GM12878 (cell line): Measurements from ENCODE around the gene RPRML. TPM values are rescaled to one million over a fixed set of nuclear protein-coding genes. Genes with fewer than 3 reads are reported as not detected.

Source experiments
- ATAC-seq: fragments of 200-7000 bp; cut with Tn5 transposase; 3 replicates; pipeline ENCODE4 v1.9.1; 2020; ENCODE audit warnings: mild to moderate bottlenecking, moderate library complexity
- BruUV-seq: library from RNA; stranded (reverse); fragments of 400-500 nt; replicated peaks from 2 replicates; lab custom pipeline; 2021; lab: Mats Ljungman, UMichigan
- CTCF ChIA-PET: fragments of 300-600 bp; sonication (Branson Sonifier 250); formaldehyde crosslinking; extraction: SDS; loops from one replicate; lab custom pipeline; 2021; ENCODE audit warnings: inconsistent platforms; lab: Yijun Ruan, JAX
- POLR2A ChIA-PET: fragments of 350-600 bp; formaldehyde crosslinking; extraction: SDS; loops from one replicate; lab custom pipeline; 2021; ENCODE audit warnings: inconsistent platforms; lab: Charles Lee
- RAD21 ChIA-PET: fragments of 300-600 bp; sonication (Branson Sonifier 250); formaldehyde crosslinking; loops from one replicate; lab custom pipeline; 2023; ENCODE audit warnings: antibody characterized with exemption; ENCODE audit not compliant: unreplicated experiment; lab: Charles Lee
- SMC1A ChIA-PET: fragments of 300-600 bp; sonication (Branson Sonifier 250); formaldehyde crosslinking; loops from one replicate; lab custom pipeline; 2023; ENCODE audit not compliant: unreplicated experiment, uncharacterized antibody; lab: Charles Lee
- DNase-seq: peaks from one replicate; pipeline ENCODE4 v3.0.0-alpha.2; 2011; ENCODE audit warnings: low read depth, low spot score
- FAIRE-seq: peaks from 3 replicates; lab custom pipeline; 2011; peaks lifted over from hg19 to GRCh38; lab: Jason Lieb, UNC
- H2AFZ ChIP-seq: 2 replicates; pipeline ENCODE4 v1.6.0; 2011; ENCODE audit warnings: low read depth, low read length, control low read depth; ENCODE audit not compliant: control insufficient read depth
- H3K27ac ChIP-seq: 2 replicates; pipeline ENCODE4 v1.5.1; 2011; ENCODE audit warnings: control low read depth; ENCODE audit not compliant: control insufficient read depth, insufficient read depth
- H3K27me3 ChIP-seq, 2 experiments: replicated peaks in 1 of 2; 2 replicates each; pipeline versions ENCODE4 v1.6.0 to v1.6.1; 2011; ENCODE audit warnings: low read length in 1 of 2; ENCODE audit not compliant: control insufficient read depth in 2 of 2, insufficient read depth in 2 of 2
- H3K36me3 ChIP-seq, 2 experiments: 2 replicates each; pipeline ENCODE4 v1.5.1; 2011; ENCODE audit warnings: low read length in 1 of 2; ENCODE audit not compliant: control insufficient read depth in 2 of 2, insufficient read depth in 2 of 2
- H3K4me1 ChIP-seq: 2 replicates; pipeline ENCODE4 v1.6.1; 2011; ENCODE audit warnings: mild to moderate bottlenecking, low read length, moderate library complexity, mixed read lengths; ENCODE audit not compliant: control insufficient read depth, insufficient read depth
- H3K4me2 ChIP-seq: 2 replicates; pipeline ENCODE4 v1.6.0; 2011; ENCODE audit warnings: control low read depth; ENCODE audit not compliant: control insufficient read depth, insufficient read depth
- H3K4me3 ChIP-seq: fragments of 200-600 bp; sonication (generic); 2 replicates; pipeline ENCODE4 v1.5.1; 2016
- H3K79me2 ChIP-seq: 2 replicates; pipeline ENCODE4 v1.6.0; 2011; ENCODE audit warnings: low read length; ENCODE audit not compliant: control insufficient read depth, insufficient read depth
- H3K9ac ChIP-seq: 2 replicates; pipeline ENCODE4 v1.8.0; 2011; ENCODE audit warnings: low read length, control low read depth, mixed read lengths; ENCODE audit not compliant: control insufficient read depth, insufficient read depth
- H3K9me3 ChIP-seq: replicated peaks from 3 replicates; pipeline ENCODE4 v1.5.1; 2011; ENCODE audit warnings: mild to moderate bottlenecking, low read length; ENCODE audit not compliant: control insufficient read depth, insufficient read depth
- H4K20me1 ChIP-seq: 2 replicates; pipeline ENCODE4 v1.6.0; 2011; ENCODE audit not compliant: control insufficient read depth, insufficient read depth
- GABPA ChIP-seq: IDR thresholded peaks from 2 replicates; pipeline ENCODE4 v1.6.1; 2014; ENCODE audit warnings: antibody characterized with exemption, low read depth, mild to moderate bottlenecking, inconsistent platforms
- HDAC2 ChIP-seq: fragments of 200-600 bp; sonication (generic); IDR thresholded peaks from 2 replicates; pipeline ENCODE4 v1.6.1; 2017
- IRF3 ChIP-seq: fragments of 450-650 bp; IDR thresholded peaks from 2 replicates; pipeline ENCODE4 v1.6.1; 2014; ENCODE audit warnings: mild to moderate bottlenecking
- MEF2A ChIP-seq: IDR thresholded peaks from 2 replicates; pipeline ENCODE4 v1.6.1; 2011; ENCODE audit warnings: low read depth, mild to moderate bottlenecking, low read length, moderate library complexity; ENCODE audit not compliant: insufficient read depth
- MTA2 ChIP-seq: fragments of 450-650 bp; IDR thresholded peaks from 2 replicates; pipeline ENCODE4 v1.6.1; 2016; ENCODE audit warnings: low read depth, mild to moderate bottlenecking, moderate library complexity
- PBX3 ChIP-seq: IDR thresholded peaks from 2 replicates; pipeline ENCODE4 v1.6.1; 2011; ENCODE audit warnings: mild to moderate bottlenecking, low read depth, low read length, moderate library complexity; ENCODE audit not compliant: insufficient replicate concordance
- POLR2A ChIP-seq: IDR thresholded peaks from 2 replicates; pipeline ENCODE4 v1.6.1; 2011; ENCODE audit warnings: low read depth, mild to moderate bottlenecking, low read length
- POLR2AphosphoS5 ChIP-seq: IDR thresholded peaks from 2 replicates; pipeline ENCODE4 v1.6.1; 2011; ENCODE audit warnings: mild to moderate bottlenecking, low read length, inconsistent platforms
- SREBF1 ChIP-seq: IDR thresholded peaks from 2 replicates; pipeline ENCODE4 v1.6.1; 2012; ENCODE audit warnings: mild to moderate bottlenecking, low read length
- USF2 ChIP-seq: IDR thresholded peaks from 2 replicates; pipeline ENCODE4 v1.6.1; 2011; ENCODE audit warnings: low read depth, low read length, improper control_type of control experiment, borderline replicate concordance
- ZNF24 ChIP-seq: fragments of 450-650 bp; IDR thresholded peaks from 2 replicates; pipeline ENCODE4 v1.6.1; 2017; ENCODE audit warnings: antibody characterized with exemption, mild to moderate bottlenecking
- ZZZ3 ChIP-seq: IDR thresholded peaks from 2 replicates; pipeline ENCODE4 v1.6.1; 2011; ENCODE audit warnings: low read depth; ENCODE audit not compliant: control insufficient read depth, insufficient read length
- WGBS: methylation state at CpG from one replicate; pipeline ENCODE4 v1.1.6; 2016; ENCODE audit warnings: low lambda C conversion rate; ENCODE audit not compliant: insufficient replicate concordance, insufficient coverage; ENCODE audit errors: missing lambda C conversion rate; 5-methylcytosine and 5-hydroxymethylcytosine counted together
- in situ Hi-C: fragments of 300-500 bp; cut with MboI; formaldehyde crosslinking; loops from 9 replicates; pipeline ENCODE4 v1.14.3; 2018; ENCODE audit warnings: mixed read lengths
- intact Hi-C: fragments of 100-400 bp; cut with micrococcal nuclease; formaldehyde crosslinking; loops from one replicate; pipeline ENCODE4 v1.14.2; 2022; ENCODE audit not compliant: unreplicated experiment
- polyA plus RNA-seq, 11 experiments: library from polyadenylated mRNA; depleted of rRNA in 4 of 11; unstranded in 6 of 11; stranded (reverse) in 5 of 11; fragments of >200 nt; fragmentation: Nextera tagmentation in 4 of 11; fragmentation: Illumina TruSeq in 1 of 11; extraction: Ambion mirVana in 4 of 11; extraction: Trizol in 1 of 11; gene quantifications; 1 replicate in 1 of 11; 2 replicates in 10 of 11; pipeline versions ENCODE4 v1.2.1 to v1.2.3, GENCODE V29; 2011 to 2016; ENCODE audit warnings: inconsistent platforms in 2 of 11, missing spikeins in 2 of 11, low read depth in 1 of 11
- total RNA-seq, 4 experiments: library from RNA; depleted of rRNA in 3 of 4; stranded (reverse); fragments of >200 nt in 3 of 4; fragmentation: Illumina TruSeq in 1 of 4; extraction: Trizol in 1 of 4; gene quantifications; 2 replicates each; pipeline versions ENCODE4 v1.2.1 to v1.2.3, GENCODE V29; 2013 to 2021
- TF ChIP-seq, protein P1 (sequence below): fragments of 450-650 bp; formaldehyde crosslinking; IDR thresholded peaks from 2 replicates; pipeline ENCODE4 v1.4.0; 2020; ENCODE audit warnings: mild to moderate bottlenecking, moderate library complexity
- TF ChIP-seq, protein P2 (sequence below): fragments of 450-650 bp; formaldehyde crosslinking; IDR thresholded peaks from 2 replicates; pipeline ENCODE4 v1.5.0; 2022; ENCODE audit warnings: mild to moderate bottlenecking, missing genetic modification characterization

RPRML gene
- total and polyA plus RNA-seq, 10 of the 15 experiments (the other 5 are each of a cell fraction or from before 2014, with no cell fraction given) = not detected

DNA sequence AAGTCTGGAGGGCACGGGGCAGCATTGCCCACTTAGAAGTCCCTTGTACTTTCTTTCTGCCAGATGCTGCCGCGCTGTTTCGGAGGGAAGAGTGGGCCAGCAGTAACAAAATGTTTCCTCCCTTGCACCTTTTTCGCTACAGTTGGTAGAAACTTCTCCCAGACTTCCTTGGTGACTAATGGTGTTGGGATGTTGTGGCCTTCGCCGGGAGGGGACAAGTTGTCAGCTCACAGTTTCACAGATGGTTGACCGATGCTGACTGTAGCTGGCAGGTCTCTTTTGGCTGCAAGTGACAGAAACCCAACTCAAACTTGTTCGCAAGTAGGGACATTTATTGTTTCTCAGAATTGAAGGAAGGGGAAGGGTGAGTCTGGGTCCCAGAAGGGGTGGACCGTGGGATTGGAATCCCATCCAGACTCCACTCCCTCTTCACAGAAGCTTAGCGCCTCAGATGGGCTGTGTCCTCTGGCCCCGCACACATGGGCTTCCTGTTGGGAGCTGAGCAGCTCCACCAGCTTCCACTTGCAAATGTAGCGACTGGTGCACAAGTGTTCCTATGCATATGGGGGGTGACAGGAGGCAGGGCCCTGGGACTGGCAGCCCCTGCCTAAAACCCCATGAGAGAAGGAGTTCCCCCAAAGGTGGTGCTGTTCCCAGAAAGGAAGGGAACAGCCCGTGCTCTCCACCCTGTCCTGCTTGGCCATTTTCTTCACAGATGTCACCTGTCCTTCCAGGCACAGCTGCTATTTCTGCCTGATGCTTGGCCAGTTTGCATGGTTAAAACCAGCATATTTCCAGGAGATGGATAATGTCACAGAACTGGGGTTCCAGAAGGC, 30.9 kb upstream of the RPRML start:
- no peaks in the 10 kb centered on the region for H3K27me3 ChIP-seq
- POLR2A ChIA-PET = no interaction called here
- WGBS = 93% methylated on average over 14 of the region's 14 CpGs
- DNase-seq (no peak), ATAC-seq (no peak)
- H3K9ac ChIP-seq = no peak overlapping the region
- no peak overlapping the region for H2AFZ ChIP-seq
- no peak overlapping the region for H3K4me2 ChIP-seq
- CTCF ChIA-PET = no interaction called here
- BruUV-seq = no TSS peak
- no peaks in the 10 kb centered on the region for H3K79me2 ChIP-seq
- TF ChIP-seq MTA2 (no peak), ZZZ3 (no peak), POLR2AphosphoS5 (no peak), ZNF24 (no peak), SREBF1 (no peak), USF2 (no peak), MEF2A (no peak), PBX3 (no peak), IRF3 (no peak), POLR2A (no peak), HDAC2 (no peak), GABPA (no peak)
- TF ChIP-seq, protein P1, sequence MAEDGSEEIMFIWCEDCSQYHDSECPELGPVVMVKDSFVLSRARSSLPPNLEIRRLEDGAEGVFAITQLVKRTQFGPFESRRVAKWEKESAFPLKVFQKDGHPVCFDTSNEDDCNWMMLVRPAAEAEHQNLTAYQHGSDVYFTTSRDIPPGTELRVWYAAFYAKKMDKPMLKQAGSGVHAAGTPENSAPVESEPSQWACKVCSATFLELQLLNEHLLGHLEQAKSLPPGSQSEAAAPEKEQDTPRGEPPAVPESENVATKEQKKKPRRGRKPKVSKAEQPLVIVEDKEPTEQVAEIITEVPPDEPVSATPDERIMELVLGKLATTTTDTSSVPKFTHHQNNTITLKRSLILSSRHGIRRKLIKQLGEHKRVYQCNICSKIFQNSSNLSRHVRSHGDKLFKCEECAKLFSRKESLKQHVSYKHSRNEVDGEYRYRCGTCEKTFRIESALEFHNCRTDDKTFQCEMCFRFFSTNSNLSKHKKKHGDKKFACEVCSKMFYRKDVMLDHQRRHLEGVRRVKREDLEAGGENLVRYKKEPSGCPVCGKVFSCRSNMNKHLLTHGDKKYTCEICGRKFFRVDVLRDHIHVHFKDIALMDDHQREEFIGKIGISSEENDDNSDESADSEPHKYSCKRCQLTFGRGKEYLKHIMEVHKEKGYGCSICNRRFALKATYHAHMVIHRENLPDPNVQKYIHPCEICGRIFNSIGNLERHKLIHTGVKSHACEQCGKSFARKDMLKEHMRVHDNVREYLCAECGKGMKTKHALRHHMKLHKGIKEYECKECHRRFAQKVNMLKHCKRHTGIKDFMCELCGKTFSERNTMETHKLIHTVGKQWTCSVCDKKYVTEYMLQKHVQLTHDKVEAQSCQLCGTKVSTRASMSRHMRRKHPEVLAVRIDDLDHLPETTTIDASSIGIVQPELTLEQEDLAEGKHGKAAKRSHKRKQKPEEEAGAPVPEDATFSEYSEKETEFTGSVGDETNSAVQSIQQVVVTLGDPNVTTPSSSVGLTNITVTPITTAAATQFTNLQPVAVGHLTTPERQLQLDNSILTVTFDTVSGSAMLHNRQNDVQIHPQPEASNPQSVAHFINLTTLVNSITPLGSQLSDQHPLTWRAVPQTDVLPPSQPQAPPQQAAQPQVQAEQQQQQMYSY = no peak
- TF ChIP-seq, protein P2, sequence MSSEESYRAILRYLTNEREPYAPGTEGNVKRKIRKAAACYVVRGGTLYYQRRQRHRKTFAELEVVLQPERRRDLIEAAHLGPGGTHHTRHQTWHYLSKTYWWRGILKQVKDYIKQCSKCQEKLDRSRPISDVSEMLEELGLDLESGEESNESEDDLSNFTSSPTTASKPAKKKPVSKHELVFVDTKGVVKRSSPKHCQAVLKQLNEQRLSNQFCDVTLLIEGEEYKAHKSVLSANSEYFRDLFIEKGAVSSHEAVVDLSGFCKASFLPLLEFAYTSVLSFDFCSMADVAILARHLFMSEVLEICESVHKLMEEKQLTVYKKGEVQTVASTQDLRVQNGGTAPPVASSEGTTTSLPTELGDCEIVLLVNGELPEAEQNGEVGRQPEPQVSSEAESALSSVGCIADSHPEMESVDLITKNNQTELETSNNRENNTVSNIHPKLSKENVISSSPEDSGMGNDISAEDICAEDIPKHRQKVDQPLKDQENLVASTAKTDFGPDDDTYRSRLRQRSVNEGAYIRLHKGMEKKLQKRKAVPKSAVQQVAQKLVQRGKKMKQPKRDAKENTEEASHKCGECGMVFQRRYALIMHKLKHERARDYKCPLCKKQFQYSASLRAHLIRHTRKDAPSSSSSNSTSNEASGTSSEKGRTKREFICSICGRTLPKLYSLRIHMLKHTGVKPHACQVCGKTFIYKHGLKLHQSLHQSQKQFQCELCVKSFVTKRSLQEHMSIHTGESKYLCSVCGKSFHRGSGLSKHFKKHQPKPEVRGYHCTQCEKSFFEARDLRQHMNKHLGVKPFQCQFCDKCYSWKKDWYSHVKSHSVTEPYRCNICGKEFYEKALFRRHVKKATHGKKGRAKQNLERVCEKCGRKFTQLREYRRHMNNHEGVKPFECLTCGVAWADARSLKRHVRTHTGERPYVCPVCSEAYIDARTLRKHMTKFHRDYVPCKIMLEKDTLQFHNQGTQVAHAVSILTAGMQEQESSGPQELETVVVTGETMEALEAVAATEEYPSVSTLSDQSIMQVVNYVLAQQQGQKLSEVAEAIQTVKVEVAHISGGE = no peak
- TF ChIP-seq, all 136 proteins: peak for 0
- no peak for FAIRE-seq
- Histone ChIP-seq H3K4me3 (no peak overlapping the region), H3K4me1 (no peaks in the 10 kb centered on the region), H3K36me3 (no peaks in the 10 kb centered on the region), H3K27ac (no peak overlapping the region), H4K20me1 (no peaks in the 10 kb centered on the region), H3K9me3 (no peaks in the 10 kb centered on the region)
- ChIA-PET RAD21 (no interaction called here), SMC1A (no interaction called here)
- in situ Hi-C loops = no loop called here
- intact Hi-C loops = no loop called here
